Skeletal muscle satellite cell (primary cell): ENCODE results near the gene ARMC3.

Experiments
- H3K27me3 ChIP-seq: 2 replicates; pipeline ENCODE4 v1.7.0; 2013; ENCODE audit warnings: low read length; ENCODE audit not compliant: control insufficient read depth, insufficient read depth
- H3K36me3 ChIP-seq: 2 replicates; pipeline ENCODE4 v1.7.0; 2013; ENCODE audit warnings: mild to moderate bottlenecking, control low read depth, low read length; ENCODE audit not compliant: insufficient read depth
- H3K4me1 ChIP-seq: 2 replicates; pipeline ENCODE4 v1.7.0; 2013; ENCODE audit warnings: low read length; ENCODE audit not compliant: control insufficient read depth, insufficient read depth
- H3K4me2 ChIP-seq: 2 replicates; pipeline ENCODE4 v1.7.0; 2013; ENCODE audit warnings: mild to moderate bottlenecking, low read length
- H3K4me3 ChIP-seq: 2 replicates; pipeline ENCODE4 v1.7.0; 2013; ENCODE audit warnings: low read length
- H3K9ac ChIP-seq: 2 replicates; pipeline ENCODE4 v1.7.0; 2013; ENCODE audit warnings: mild to moderate bottlenecking, low read depth, low read length, moderate library complexity
- H3K9me3 ChIP-seq: replicated peaks from 2 replicates; pipeline ENCODE4 v1.7.0; 2013; ENCODE audit warnings: mild to moderate bottlenecking, control low read depth, low read length

Gene ARMC3

DNA sequence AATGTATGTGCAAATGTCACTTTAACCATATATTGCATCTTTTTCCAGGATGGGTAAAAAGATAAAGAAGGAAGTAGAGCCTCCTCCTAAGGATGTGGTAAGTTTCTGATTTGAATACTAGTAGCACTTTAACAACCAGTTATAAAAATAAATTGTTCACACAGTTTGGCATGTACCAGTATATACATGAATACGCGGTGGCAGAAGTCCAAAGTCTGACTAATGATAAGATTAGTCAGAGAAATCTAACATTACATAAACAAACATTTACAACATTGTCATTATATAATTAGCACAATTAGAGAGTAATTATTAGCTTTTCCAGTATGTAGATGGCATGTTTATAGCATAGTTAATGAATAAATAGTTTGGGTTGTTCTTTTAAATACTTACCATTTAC lies 4.1 kb downstream of the ARMC3 start:
- Histone ChIP-seq H3K4me1 (peaks cover 23% of the 10 kb centered on the region), H3K36me3 (no peaks in the 10 kb centered on the region), H3K27me3 (no peaks in the 10 kb centered on the region), H3K9ac (no peak overlapping the region), H3K9me3 (no peaks in the 10 kb centered on the region), H3K4me3 (no peak overlapping the region), H3K4me2 (no peak overlapping the region)

DNA sequence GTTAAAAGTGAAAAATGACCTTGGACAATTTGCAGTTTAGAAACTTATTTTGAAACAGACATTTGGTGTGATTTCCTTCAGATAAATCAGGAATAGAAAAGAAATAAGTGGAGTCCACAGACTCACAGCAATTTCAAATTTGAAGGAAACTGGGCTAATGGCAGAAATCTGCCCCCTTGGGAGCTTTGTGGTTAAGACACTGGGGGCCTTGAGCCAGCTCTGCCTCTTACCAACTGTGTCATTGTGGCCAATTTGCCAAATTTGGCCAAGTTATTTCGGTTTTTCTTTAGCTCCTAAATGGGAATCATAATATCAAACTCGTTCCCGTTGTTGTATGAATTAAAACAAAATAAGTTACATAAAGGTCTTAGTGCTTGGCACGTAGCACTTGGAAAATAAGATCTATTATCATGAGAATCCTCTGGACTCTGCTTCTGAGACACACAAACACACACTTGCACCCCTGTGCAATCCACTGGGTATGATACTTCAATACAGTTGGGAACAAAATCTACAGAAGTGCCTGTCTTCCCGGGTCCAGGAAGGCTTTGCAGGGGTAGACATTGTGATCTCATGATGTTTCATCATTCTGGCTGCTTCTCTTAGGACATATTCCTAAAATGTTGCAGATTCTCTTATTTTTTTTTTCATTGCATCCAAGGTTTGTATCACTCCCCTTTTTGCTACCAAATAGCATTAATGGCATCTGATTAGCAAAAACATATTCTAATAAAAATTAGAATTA lies 4.9 kb downstream of the ARMC3 start:
- no peaks in the 10 kb centered on the region for H3K27me3 ChIP-seq
- peaks cover 19% of the 10 kb centered on the region for H3K4me1 ChIP-seq
- H3K9me3 ChIP-seq = no peaks in the 10 kb centered on the region
- H3K4me2 ChIP-seq = peak overlapping the region; percentile 53
- no peak overlapping the region for H3K9ac ChIP-seq
- H3K36me3 ChIP-seq = no peaks in the 10 kb centered on the region
- H3K4me3 ChIP-seq = no peak overlapping the region

DNA sequence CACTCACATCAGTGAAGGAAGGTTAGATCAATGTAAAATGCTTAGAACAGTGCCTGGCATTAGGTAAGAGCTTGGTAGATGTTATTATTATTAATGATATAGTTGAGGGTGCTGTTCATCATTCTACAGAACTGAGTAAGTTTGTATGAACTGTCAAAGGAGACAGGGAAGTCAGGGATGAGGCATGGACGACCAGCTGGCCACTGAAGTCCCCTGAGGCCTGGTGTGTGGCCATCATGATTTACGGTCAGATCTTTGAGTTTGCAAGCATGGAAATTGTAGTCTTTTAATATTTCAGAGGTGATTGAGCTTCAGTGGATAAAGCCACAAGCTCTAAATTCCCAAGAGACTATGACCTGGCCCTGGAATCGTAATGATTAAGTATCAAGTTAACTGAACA lies 6.9 kb downstream of the ARMC3 start:
- Histone ChIP-seq H3K9ac (no peak overlapping the region), H3K4me1 (peaks cover 16% of the 10 kb centered on the region), H3K36me3 (no peaks in the 10 kb centered on the region), H3K27me3 (no peaks in the 10 kb centered on the region), H3K4me3 (no peak overlapping the region), H3K9me3 (no peaks in the 10 kb centered on the region), H3K4me2 (no peak overlapping the region)

DNA sequence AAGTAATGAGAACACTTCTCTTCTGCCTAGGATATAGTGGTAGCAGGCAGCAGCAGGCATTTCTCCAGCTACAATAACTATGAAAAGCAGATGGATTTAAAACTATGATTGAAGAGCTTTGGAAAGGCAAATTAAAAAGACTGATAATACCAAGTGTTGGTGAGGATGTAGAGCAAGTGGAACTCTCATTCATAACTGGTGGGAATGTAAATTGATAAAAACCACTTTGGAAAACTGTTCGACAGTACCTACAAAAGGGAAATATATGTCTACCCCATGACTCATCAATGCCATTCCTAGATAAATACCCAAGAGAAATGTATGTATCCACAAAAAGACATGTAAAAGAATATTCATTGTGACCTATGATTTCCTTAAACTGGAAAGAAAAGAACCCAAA lies 14.6 kb downstream of the ARMC3 start:
- H3K9ac ChIP-seq = no peak overlapping the region
- no peaks in the 10 kb centered on the region for H3K9me3 ChIP-seq
- no peak overlapping the region for H3K4me2 ChIP-seq
- H3K4me3 ChIP-seq = no peak overlapping the region
- H3K27me3 ChIP-seq = no peaks in the 10 kb centered on the region
- H3K36me3 ChIP-seq = no peaks in the 10 kb centered on the region
- H3K4me1 ChIP-seq = no peaks in the 10 kb centered on the region

DNA sequence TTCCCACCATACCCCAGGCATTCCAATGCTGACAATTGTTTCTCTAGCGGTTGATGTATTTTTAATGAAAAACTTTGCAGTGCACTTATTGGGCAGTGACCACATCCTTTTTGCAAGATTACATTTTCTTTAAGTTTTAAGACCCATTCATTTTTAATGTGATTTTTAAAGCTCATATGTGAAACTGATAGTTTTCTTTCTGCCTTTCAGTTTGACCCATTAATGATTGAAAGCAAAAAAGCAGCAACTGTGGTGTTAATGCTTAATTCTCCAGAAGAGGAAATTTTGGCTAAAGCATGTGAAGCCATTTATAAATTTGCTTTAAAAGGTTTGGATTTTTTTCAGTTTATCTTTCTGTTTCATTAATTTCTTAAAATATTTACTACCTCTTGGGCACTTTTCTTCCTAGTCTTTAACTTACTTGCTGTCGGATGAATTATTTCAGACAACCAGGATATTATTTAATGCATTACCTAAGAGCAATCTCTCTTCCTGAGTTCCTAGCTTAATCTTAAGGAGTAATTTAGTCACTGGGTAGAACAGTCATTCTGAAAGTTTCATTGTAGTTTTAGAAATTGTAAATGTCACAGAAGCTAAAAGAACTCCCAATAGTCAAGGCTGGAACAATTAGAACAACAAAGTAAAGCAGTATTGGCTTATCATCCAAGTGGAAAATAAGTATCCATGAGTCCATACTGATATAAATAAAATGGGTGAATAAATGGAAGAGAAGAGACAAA lies 18.3 kb downstream of the ARMC3 start:
- Histone ChIP-seq H3K36me3 (no peaks in the 10 kb centered on the region), H3K9me3 (no peaks in the 10 kb centered on the region), H3K9ac (no peak overlapping the region), H3K4me2 (no peak overlapping the region), H3K4me1 (no peaks in the 10 kb centered on the region), H3K27me3 (no peaks in the 10 kb centered on the region), H3K4me3 (no peak overlapping the region)

DNA sequence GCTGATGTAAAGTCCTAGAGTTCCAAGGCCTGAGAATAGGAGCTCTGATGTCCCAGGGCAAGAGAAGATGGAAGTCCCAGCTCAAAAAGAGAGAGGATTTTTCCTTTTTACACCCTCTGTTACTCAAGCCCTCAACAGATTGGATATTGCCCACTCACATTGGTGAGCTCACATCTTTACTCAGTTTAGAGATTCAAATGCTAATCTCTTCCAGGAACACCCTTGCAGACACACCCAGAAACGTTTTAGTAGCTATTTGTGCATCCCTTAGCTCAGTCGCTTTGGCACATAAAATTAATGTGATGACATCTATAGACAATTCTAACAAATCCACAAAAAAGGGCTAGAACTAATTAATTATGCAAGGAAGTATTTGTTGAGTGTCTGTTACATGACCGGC lies 27.1 kb downstream of the ARMC3 start:
- Histone ChIP-seq H3K9me3 (no peaks in the 10 kb centered on the region), H3K36me3 (no peaks in the 10 kb centered on the region), H3K4me2 (no peak overlapping the region), H3K4me1 (peaks cover 4% of the 10 kb centered on the region), H3K4me3 (no peak overlapping the region), H3K9ac (no peak overlapping the region), H3K27me3 (no peaks in the 10 kb centered on the region)

DNA sequence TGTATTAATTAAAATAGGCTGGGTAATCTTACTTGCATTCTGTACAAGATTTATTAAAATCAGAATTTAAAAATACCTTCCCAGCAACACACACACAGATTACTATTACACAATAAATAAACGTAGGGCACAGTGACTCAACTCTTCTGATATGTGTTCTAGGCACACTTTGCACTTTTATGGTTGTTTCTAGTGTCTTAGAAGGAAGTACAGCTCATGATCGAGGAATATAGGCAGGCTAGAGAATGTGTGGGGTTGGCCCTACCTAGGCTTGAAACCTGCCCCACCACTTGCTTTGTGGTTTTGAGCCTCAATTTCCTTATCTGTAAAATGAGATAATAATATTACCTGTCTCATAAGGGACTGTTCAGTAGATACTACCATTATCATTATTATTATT lies 30.5 kb downstream of the ARMC3 start:
- Histone ChIP-seq H3K9me3 (no peaks in the 10 kb centered on the region), H3K27me3 (no peaks in the 10 kb centered on the region), H3K4me2 (no peak overlapping the region), H3K4me3 (no peak overlapping the region), H3K36me3 (no peaks in the 10 kb centered on the region), H3K4me1 (peaks cover 4% of the 10 kb centered on the region), H3K9ac (no peak overlapping the region)

DNA sequence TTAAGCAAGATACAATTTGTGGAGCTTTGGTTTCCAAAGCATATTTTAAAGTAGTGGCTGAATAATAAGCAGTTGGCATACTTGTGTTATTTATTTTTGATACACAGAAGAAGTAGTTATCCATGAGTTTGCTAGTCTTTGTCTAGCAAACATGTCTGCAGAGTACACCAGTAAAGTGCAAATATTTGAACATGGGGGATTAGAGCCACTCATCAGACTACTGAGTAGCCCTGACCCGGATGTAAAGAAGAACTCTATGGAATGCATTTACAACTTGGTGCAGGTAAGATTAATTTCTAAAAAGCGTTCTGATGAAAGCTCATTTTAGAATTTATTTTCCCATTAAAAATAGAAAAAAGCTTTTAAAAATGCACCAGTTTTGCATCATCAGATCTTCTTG lies 31.4 kb downstream of the ARMC3 start:
- Histone ChIP-seq H3K9ac (no peak overlapping the region), H3K9me3 (no peaks in the 10 kb centered on the region), H3K27me3 (no peaks in the 10 kb centered on the region), H3K4me2 (no peak overlapping the region), H3K4me3 (no peak overlapping the region), H3K36me3 (no peaks in the 10 kb centered on the region), H3K4me1 (peaks cover 4% of the 10 kb centered on the region)

DNA sequence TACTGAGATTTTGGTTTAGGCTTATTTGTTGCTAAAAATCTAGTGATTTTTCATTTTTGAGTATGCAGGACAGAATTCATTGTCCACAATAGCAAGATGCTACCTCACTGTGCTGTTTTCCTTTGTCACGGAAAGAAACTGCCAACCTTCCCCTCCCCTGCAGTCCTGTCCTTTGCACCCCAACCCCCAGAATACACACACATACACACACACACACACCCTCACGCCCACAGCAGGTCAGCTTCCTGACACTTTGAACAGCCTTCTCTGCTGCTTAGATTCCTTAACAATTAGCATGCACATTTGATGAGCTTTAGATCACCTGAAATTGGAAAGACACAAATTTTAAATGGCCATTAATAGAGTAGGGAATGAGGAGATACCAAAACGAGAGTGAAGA lies 32.1 kb downstream of the ARMC3 start:
- Histone ChIP-seq H3K36me3 (no peaks in the 10 kb centered on the region), H3K27me3 (no peaks in the 10 kb centered on the region), H3K4me1 (peaks cover 4% of the 10 kb centered on the region), H3K4me2 (no peak overlapping the region), H3K9me3 (no peaks in the 10 kb centered on the region), H3K4me3 (no peak overlapping the region), H3K9ac (no peak overlapping the region)

DNA sequence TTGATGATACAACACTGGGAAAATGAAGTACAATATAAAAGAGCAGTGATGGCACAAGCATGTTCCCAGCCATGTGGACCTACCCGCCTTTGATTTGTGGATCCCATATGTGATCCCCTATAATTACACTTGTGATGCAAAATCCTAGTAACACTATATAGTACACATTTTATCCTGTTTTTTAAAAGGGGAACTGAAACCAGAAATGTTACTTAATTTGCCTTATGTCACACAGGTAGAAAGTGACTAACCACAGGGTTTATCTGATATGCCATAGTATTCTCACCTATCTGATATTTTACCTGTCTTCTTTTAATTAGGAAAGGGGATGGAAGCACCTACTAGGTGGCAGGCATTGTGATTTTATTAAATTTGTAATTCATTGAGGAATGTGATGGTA lies 35.0 kb downstream of the ARMC3 start:
- Histone ChIP-seq H3K4me1 (peaks cover 4% of the 10 kb centered on the region), H3K4me3 (no peak overlapping the region), H3K4me2 (no peak overlapping the region), H3K27me3 (no peaks in the 10 kb centered on the region), H3K9me3 (no peaks in the 10 kb centered on the region), H3K36me3 (no peaks in the 10 kb centered on the region), H3K9ac (no peak overlapping the region)

DNA sequence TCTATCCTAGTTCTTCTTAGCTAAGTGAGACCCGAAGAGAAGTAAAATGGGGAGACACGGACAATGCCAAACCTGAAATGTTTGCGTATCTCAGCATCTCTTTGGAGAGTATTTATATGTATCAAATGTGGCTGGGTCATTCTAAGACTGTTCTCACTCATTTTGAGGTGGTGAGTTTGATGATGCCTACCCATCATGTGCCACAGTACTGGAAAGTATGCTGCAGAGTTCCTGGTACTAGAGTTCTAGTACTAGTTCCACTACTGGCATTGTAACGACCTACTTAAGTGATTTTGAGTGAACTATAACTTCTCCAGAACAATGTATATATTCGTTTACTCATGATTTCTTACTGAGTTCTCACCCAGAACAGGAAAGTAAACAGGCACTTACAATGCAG lies 41.9 kb downstream of the ARMC3 start:
- Histone ChIP-seq H3K9me3 (no peaks in the 10 kb centered on the region), H3K4me3 (no peak overlapping the region), H3K36me3 (no peaks in the 10 kb centered on the region), H3K4me2 (no peak overlapping the region), H3K27me3 (no peaks in the 10 kb centered on the region), H3K9ac (no peak overlapping the region), H3K4me1 (no peaks in the 10 kb centered on the region)

DNA sequence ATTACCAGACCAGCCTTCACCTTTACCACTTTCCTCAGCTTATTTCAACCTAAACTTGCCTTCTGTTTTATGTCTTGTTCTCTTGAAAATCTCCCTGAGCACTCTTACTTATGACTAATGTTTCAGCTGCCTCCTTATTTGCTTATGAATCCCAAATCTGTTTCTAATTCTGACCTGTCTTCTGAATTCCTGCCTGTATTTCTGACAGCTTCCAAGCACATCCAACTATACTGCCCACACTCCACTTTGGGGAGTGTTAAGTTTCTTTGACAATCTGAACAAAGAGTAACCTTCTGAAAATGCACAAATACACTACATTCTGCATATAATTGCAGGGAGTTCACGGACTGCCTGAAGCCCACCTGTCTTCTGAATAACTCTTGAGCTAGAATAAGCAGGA lies 48.7 kb downstream of the ARMC3 start:
- Histone ChIP-seq H3K4me3 (no peak overlapping the region), H3K4me2 (no peak overlapping the region), H3K27me3 (no peaks in the 10 kb centered on the region), H3K4me1 (no peaks in the 10 kb centered on the region), H3K9ac (no peak overlapping the region), H3K9me3 (no peaks in the 10 kb centered on the region), H3K36me3 (no peaks in the 10 kb centered on the region)
